DMS153 treated with DMSO at 0.1 percent for 48 hours (cell line): ENCODE data around the gene CRYM.
"Not testable (repeated sequence)": the region's sequence is repeated elsewhere in the genome, so short reads cannot be mapped to it uniquely, and the experiment has no call there.

ENCODE experiments used
- DNase-seq: peaks from one replicate; lab custom pipeline; 2025; ENCODE audit not compliant: unreplicated experiment; lab: John Stamatoyannopoulos, UW

The CRYM gene

GRCh38 chr16:21277927-21278706 is at the start of gene CRYM:
Gene CRYM, minus strand, starts transcription at chr16:21278290. Its CDS starts 39 bp downstream, at chr16:21278251.
- DNase-seq = peak; percentile 74

GRCh38 chr16:21327046-21327445 is 49.0 kb upstream of the CRYM start:
- DNase-seq = no peak

- no peak for DNase-seq
Measured at GRCh38 chr16:21326459-21326858, 48.4 kb upstream of the CRYM start.

- no peak for DNase-seq
Measured at GRCh38 chr16:21324267-21324666, 46.2 kb upstream of the CRYM start.

- not testable (repeated sequence) for DNase-seq
Measured at GRCh38 chr16:21322251-21322650, 44.2 kb upstream of the CRYM start.

GRCh38 chr16:21321736-21322135 is 43.6 kb upstream of the CRYM start:
- no peak for DNase-seq

GRCh38 chr16:21314339-21314738 is 36.2 kb upstream of the CRYM start:
- DNase-seq = no peak

GRCh38 chr16:21312863-21313372 is 34.8 kb upstream of the CRYM start:
- not testable (repeated sequence) for DNase-seq

GRCh38 chr16:21312046-21312445 is 34.0 kb upstream of the CRYM start:
- DNase-seq = not testable (repeated sequence)

GRCh38 chr16:21306712-21307111 is 28.6 kb upstream of the CRYM start:
- not testable (repeated sequence) for DNase-seq

- DNase-seq = no peak
Measured at GRCh38 chr16:21302898-21303528, 24.9 kb upstream of the CRYM start.

GRCh38 chr16:21302454-21302853 is 24.4 kb upstream of the CRYM start:
- DNase-seq = peak; percentile 11

- no peak for DNase-seq
Measured at GRCh38 chr16:21301895-21302291, 23.8 kb upstream of the CRYM start.

- DNase-seq = peak; percentile 70
Measured at GRCh38 chr16:21301168-21301894, 23.2 kb upstream of the CRYM start.

- peak; percentile 96 for DNase-seq
Measured at GRCh38 chr16:21300309-21301167, 22.4 kb upstream of the CRYM start.

- not testable (repeated sequence) for DNase-seq
Measured at GRCh38 chr16:21289789-21290188, 11.7 kb upstream of the CRYM start.

- no peak for DNase-seq
Measured at GRCh38 chr16:21285314-21285713, 7.2 kb upstream of the CRYM start.

GRCh38 chr16:21284414-21284813 is 6.3 kb upstream of the CRYM start:
- DNase-seq = no peak

GRCh38 chr16:21283521-21284289 is 5.6 kb upstream of the CRYM start:
- no peak for DNase-seq
